H1 (cell line): ENCODE results near the gene TRABD2B.

ENCODE experiments used
- ASH2L ChIP-seq: fragments of 200-600, 300-600 bp; sonication (generic); IDR thresholded peaks from one replicate; pipeline ENCODE4 v1.7.1; 2017; ENCODE audit warnings: low read length
- ATF2 ChIP-seq: IDR thresholded peaks from 2 replicates; pipeline ENCODE4 v1.6.1; 2012; ENCODE audit warnings: low read length, inconsistent platforms
- CBX8 ChIP-seq: fragments of 300-800, 300-1000 bp; sonication (generic); IDR thresholded peaks from 2 replicates; pipeline ENCODE4 v1.7.1; 2016; ENCODE audit warnings: low read depth, low read length, borderline replicate concordance
- CHD2 ChIP-seq: IDR thresholded peaks from 2 replicates; pipeline ENCODE4 v1.6.1; 2012; ENCODE audit warnings: low read length, improper control_type of control experiment
- CTCF ChIP-seq, 3 experiments: IDR thresholded peaks; 1 replicate in 2 of 3; 2 replicates in 1 of 3; pipeline versions ENCODE4 v1.5.1 to v1.6.1; 2011; ENCODE audit warnings: low read length in 3 of 3, mild to moderate bottlenecking in 3 of 3, inconsistent platforms in 2 of 3, low read depth in 1 of 3, moderate library complexity in 1 of 3; ENCODE audit not compliant: insufficient read depth in 1 of 3; ENCODE audit errors: control extremely low read depth in 1 of 3
- GABPA ChIP-seq: IDR thresholded peaks from 2 replicates; pipeline ENCODE4 v1.6.1; 2011; ENCODE audit warnings: mild to moderate bottlenecking, low read length, moderate library complexity, borderline replicate concordance; ENCODE audit not compliant: insufficient read depth
- JUN ChIP-seq: IDR thresholded peaks from 2 replicates; pipeline ENCODE4 v1.6.1; 2011; ENCODE audit warnings: low read depth, mild to moderate bottlenecking, improper control_type of control experiment, low read length
- POLR2A ChIP-seq, 2 experiments: IDR thresholded peaks; 1 replicate in 1 of 2; 2 replicates in 1 of 2; pipeline ENCODE4 v1.6.1; 2011; ENCODE audit warnings: low read depth in 2 of 2, low read length in 2 of 2, mild to moderate bottlenecking in 2 of 2; ENCODE audit errors: control extremely low read depth in 1 of 2
- RNF2 ChIP-seq: fragments of 200-900, 300-1000 bp; sonication (generic); IDR thresholded peaks from 2 replicates; pipeline ENCODE4 v1.7.1; 2016; ENCODE audit warnings: borderline replicate concordance, low read depth, mild to moderate bottlenecking, antibody characterized with exemption, low read length; ENCODE audit not compliant: poor library complexity, severe bottlenecking; ENCODE audit errors: missing control alignments
- TAF1 ChIP-seq: IDR thresholded peaks from 2 replicates; pipeline ENCODE4 v1.6.1; 2011; ENCODE audit warnings: mild to moderate bottlenecking, low read depth, low read length
- TEAD4 ChIP-seq: IDR thresholded peaks from 2 replicates; pipeline ENCODE4 v1.6.1; 2012; ENCODE audit warnings: low read depth, low read length, inconsistent platforms, mixed read lengths
- USF2 ChIP-seq: IDR thresholded peaks from 2 replicates; pipeline ENCODE4 v1.6.1; 2011; ENCODE audit warnings: low read length, improper control_type of control experiment

GRCh38 chr1:47996406-47997226 lies 569 bp downstream of the TRABD2B start:
- no peak for TF ChIP-seq RNF2
- TF ChIP-seq CTCF (IDR thresholded peaks at IDR 0.05; ENCODE audit: control extremely low read depth in 1 of 3, insufficient read depth in 1 of 3, low read depth in 1 of 3, low read length in 3 of 3) = no peak
- no peak for TF ChIP-seq CHD2
- TF ChIP-seq ASH2L = no peak
- TF ChIP-seq TEAD4 = no peak
- TF ChIP-seq POLR2A (IDR thresholded peaks at IDR 0.05; ENCODE audit: control extremely low read depth in 1 of 2, low read depth in 2 of 2, low read length in 2 of 2) = no peak
- TF ChIP-seq TAF1 = no peak
- TF ChIP-seq USF2 = no peak
- TF ChIP-seq JUN = no peak
- no peak for TF ChIP-seq ATF2
- TF ChIP-seq GABPA = no peak
- TF ChIP-seq CBX8 = no peak
